HG03521 (cell line): ENCODE measurements around the gene GAPT.

Experiments
- ATAC-seq: cut with Tn5 transposase; IDR thresholded peaks from one replicate; pipeline ENCODE4 v1.9.1; 2021; ENCODE audit warnings: mild to moderate bottlenecking, moderate library complexity; ENCODE audit not compliant: unreplicated experiment

Gene GAPT

GRCh38 chr5:58491216-58491892 lies at the start of gene GAPT:
Gene GAPT (plus strand): TSS chr5:58491435. CDS start chr5:58494537, 3,102 bp downstream.
- peak; percentile 81 for ATAC-seq

DNA sequence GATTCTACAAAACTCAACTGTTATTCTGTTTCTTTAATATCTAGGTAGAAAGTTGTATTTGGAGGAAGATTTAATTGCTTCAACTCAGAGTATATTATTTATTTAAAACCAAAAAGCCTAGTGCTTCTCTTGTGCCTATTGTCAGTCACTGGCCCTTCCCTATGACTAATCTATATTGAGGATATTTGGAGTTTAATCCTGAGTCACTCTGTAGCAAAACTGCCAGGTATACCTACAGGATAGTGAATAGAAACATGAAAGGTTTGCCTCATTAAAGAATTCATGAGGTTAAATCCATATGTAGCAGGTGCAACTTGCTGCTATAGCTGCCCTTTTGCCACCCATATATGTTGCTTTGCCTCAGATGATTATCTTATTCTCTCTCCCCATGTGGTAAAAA lies 46.4 kb upstream of the GAPT start:
- ATAC-seq, result no peak

DNA sequence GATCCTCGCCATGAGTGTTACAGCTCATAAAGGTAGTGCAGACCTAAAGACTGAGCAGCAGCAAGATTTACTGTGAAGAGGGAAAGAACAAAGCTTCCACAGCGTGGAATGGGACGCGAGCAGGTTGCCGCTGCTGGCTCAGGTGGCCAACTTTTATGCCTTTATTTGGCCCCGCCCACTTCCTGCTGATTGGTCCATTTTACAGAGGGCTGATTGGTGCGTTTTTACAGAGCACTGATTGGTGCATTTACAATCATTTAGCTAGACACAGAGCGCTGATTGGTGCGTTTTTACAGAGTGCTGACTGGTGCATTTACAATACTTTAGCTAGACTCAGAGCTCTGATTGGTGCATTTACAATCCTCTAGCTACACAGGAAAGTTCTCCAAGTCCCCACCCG lies 45.2 kb upstream of the GAPT start:
- ATAC-seq, result no peak

DNA sequence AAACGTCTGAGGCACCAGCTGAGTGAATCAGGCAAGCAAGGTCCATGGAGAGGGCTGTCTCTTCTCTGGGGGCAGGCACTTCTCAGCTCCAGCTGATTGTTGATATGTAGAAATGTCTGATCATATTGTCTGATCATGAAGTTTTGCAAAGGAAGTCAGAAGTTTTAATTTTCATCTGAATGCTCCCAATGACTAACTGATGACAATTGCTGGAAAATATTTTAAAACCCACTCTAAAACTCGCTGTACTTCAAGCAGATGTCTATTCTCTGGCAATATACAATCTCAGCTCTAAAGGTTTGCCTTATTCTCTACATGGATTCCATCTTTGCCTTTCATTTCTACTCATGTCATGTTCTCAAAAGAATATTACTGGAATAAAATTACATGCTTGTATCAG lies 44.0 kb upstream of the GAPT start:
- ATAC-seq, result no peak

DNA sequence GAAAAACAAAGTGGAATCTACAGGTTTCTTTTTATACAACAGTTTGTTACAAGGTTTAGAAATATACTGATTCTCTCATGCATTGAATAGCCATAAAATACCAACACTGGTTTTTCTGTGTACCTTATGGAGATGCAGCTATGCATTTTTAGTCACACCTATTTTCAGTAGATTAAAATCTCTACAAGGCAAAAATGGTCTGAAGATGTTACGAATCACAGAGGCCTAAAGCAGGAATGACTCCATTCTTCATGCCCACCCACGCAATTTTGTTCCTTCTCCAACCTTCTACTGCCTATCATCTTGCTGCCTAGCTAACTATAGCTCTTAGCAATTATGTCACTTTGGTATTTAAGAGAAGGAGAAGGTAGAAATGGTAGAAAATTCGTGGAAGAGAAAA lies 41.2 kb upstream of the GAPT start:
- ATAC-seq, result no peak

GRCh38 chr5:58450811-58451629 lies 40.2 kb upstream of the GAPT start:
- ATAC-seq, result no peak

DNA sequence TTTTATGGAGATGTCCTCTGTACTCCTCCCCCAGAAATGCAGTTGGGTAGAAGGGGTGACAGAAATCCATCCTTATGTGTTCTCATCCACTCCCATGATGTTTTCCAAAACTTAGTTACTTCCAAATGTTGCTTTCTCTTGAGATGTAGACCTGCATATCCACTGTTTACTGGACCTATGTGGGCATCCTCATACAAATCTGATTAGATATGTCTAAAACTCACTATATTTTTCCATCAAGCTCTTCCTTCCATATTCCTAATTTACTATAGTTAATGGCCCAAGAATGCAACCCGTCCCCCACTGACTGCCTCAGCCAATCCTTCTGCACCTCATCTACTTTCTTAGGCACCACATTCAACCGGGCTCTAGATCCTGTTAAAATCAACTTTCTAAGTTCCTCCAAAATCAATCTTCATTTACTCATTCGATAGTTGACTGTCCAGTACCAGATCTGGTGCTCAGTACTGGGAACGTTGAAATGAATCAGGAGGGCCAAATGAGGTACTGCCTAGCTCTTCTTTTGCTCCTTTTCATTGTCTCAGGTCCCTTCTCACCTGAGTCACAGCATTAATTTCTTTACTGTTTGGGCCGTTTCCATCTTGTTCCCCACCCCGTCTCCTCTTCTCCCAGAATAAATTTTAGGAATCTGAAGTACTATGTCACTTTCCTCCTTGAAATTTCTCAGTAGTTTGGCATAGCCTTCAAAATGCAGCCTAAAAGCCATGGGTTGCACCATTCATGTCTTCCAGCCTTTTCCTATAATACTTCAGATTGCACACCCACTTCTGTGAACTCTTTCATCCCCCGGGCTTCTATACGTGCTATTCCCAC lies 39.3 kb upstream of the GAPT start:
- ATAC-seq, result no peak

DNA sequence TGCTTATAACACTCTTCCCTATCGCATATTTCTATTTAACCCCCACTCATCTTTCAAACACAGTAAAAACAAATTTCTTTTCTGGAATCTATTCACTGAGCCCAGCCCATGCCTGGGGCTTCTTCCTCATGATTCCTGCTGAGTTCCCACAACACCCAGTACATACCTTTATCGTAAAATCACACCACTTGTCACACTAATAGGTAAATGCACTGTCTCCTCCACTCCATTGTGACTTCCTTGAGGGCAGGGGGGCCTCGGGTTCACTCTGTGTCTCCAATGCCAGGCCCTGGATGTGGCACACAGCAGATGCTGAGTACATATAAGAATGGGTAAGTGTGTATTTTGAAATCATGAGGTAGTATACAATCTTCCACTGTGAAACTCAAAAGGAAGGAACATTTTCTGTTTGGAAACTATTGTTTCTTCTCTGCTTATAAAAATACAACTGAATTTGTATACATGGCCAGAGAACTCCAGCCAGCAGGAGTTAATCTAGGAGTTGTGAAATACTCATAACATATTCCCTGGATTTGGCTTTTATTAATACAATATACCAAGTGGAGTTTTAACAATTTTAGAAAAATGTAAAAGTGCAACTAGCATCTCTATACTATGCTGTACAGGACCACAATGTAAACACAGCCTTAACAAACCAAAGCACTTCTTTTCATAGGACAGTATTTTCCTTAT lies 38.5 kb upstream of the GAPT start:
- no peak for ATAC-seq

- no peak for ATAC-seq
Observed at GRCh38 chr5:58453306-58453705, 37.9 kb upstream of the GAPT start.

DNA sequence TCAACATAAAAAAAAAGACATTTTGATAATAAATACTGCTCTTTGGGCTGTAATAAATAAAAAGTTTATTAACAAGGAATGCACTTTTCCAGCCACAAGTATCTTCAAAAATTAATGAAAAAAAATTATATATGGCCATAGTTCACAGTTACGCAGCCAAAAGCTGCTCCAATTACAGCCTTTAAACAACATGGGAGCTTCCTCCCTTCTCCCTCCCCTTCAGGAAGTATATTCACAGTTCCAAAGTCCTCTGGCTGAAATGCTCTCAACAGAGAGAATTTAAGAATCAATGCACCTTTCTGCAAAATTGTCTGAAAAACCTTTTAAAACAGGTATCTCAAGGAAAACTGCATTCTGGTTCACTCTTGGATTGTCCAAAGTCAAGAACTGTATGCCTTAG lies 37.2 kb upstream of the GAPT start:
- ATAC-seq, result no peak

DNA sequence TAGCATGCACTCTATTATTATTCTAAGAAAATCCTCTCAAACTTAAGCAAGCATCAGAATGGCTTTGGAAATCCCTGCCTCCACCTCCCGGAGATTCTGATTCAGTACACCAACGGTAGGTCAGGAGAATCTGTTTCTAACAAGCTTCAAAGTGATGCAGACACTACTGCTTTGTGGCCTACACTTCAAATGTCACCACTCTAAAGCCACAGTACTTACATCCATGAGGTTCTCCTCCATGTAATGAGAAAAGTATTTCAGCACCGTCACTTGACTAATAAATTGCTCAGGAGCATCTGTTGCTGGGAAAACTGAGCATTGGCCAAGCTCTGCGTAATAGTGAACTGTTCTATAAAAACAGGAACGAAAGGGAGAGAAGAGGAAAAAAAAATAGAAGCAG lies 36.2 kb upstream of the GAPT start:
- ATAC-seq, result no peak

GRCh38 chr5:58455480-58455879 lies 35.8 kb upstream of the GAPT start:
- no peak for ATAC-seq

DNA sequence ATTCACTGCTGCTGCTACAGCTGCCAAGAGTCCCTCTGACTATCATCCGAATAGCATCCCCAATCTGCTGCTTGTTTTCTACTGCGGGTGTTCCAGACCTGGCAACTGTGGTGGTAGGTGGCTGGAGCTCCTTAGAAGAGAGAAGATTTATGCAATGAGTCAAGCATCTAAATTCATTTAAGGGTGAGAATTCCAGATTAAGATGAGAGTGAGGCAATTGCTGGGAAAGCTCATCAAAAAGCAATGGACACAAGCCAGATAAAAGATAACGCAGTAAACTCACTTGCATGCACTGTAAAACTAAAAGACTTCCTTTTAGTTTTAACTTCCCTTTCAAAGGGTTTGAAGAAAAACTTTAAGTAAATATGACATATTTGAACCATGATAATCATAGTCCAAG lies 35.2 kb upstream of the GAPT start:
- no peak for ATAC-seq

DNA sequence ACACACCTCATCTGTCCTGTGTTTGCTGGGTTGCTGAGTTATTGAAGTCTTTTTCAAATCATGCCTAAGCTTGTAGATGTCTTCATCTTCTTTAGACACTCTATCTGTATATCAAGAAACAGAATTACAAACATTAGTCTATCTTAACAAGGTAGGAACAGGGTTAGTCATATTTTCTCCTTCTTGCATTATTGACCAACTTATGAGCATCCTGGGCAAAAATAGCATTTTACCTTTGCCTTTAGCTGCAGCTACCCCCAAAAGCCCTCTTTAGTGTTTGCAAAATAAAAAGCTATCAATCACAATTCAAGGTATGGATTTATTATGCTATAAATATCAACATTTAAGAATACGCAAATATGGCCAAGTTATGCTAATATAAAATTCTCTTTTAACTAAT lies 34.7 kb upstream of the GAPT start:
- ATAC-seq, result no peak

DNA sequence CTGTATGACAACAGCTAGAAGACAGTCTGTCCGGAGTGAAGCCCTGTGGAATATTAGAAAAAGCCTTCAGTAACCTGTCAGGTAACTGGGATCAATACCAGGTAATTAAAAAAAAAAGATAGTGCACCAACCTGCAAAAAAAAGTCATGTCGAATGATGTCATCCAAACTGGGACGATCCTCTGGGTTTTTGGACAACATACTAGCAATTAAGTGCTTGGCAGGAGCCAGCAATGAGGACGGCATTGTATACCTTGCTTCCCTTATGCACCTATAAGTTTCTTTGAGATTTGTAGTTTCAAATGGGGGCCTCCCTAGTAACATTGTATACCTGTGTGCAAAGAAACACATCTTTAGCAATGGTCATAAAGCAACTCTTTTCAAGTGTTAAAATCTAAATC lies 34.2 kb upstream of the GAPT start:
- no peak for ATAC-seq

DNA sequence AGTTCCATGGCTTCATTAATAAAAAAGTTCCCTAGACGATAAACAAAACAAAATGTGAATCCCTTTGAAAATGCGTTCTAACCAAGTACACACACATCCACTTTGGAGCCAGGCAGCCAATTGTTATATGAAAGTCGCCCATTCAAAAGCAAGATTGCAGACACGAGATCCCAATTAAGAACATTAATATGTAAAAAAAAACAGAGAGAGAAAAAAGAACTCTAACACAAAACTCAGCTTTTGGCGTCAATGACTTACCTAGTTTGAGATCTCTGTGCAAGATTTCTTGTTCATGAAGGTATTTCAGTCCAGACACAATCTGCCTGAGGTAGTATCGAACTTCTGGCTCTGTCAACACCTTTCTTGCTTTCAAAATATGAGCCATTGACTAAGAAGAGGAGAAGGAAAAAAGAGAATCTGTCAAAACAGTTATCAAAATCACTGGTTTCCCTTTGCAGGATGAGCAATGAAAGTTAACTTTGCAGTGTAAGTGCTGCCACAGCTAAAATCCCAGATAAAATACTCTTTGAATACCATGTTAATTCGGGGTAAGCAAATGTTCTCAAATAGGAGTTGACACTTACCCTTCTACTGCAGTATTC lies 33.0 kb upstream of the GAPT start:
- ATAC-seq, result no peak

GRCh38 chr5:58458743-58459145 lies 32.5 kb upstream of the GAPT start:
- no peak for ATAC-seq

DNA sequence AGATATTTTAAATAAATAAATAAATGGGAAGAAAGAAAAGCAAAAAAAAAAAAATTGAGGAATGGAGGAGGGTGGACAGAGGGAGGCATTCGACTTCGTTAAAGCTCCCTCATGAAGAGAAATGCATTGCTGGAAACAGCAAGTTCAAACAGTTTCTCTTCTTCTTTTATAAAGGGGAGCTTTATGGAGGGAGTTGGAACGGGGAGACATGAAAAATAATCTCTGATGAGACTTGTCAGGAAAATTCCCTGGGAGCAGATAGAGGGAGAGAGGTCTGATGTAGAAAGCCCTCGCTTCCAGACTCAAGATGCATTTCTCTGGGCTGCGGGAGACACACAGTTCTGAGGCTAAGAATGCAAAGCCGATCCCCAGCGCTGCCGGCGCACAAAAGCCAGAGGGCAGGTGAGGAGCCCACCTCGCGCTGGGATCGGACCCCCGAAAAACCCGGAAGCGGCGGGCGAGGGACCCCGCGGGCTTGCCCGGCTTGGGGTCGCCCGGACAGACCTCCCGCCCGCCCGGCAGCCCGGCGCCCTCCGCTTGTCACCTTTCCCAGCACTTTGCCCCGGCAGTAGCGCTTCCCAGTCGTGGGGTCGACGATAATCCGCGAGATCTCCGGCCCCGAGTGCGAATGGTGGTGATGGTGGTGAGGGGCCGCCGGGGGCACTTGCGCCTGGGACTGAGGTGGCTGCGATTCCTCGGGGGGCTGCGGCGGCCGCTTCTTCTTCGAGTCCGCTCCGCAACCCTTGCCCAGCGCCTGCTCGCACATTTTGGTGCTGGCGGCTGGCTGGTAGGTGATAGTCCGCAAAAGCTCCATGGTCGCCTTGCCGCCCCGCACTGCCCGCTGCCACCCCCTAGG lies 31.9 kb upstream of the GAPT start:
- peak; percentile 1 for ATAC-seq

- ATAC-seq, result peak; percentile 71
Observed at GRCh38 chr5:58460002-58460731, 31.1 kb upstream of the GAPT start, which contains the start of gene PLK2. Gene PLK2 (minus strand): TSS chr5:58460086. CDS start chr5:58459959, 127 bp downstream.
